GM18870 (cell line): Measurements from ENCODE around the gene VSX1.

Source experiments
- ATAC-seq: cut with Tn5 transposase; IDR thresholded peaks from one replicate; pipeline ENCODE4 v1.9.1; 2021; ENCODE audit warnings: moderate library complexity; ENCODE audit not compliant: unreplicated experiment

VSX1 gene

DNA sequence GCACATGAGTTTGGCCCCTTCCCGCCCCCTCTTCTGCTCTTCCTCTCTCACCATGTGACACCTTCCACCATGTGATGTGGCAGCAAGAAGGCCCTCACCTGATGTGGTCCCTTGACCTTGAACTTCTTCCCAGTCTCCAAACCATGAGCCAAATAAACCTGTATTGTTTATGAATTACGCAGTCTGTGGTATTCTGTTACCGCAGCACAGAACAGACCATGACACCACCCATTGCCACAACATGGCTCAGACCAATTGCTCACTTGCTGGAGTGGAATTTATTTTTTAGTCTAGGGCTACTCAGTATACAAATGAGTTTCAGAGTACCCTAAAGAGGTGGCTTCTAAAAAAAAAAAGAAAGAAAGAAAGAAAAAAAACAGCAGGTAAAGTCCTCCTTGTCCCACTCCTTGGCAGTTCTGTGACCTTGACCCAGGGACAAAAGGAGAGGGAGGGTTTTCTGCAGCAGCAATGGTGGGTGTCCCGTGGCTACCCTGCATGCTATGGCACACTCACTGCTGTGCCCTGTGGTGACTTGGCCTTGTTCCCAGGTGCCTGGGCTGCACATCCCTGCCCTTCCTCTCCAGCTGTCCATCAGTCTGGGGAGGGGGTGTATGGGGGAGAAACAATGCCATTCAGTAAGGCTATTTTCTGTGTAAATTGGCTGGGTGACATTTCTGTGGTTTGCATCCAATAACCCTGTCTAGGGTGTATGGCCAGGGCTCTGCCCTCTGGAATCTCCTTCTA is 5.4 kb upstream of the VSX1 start:
- no peak for ATAC-seq

DNA sequence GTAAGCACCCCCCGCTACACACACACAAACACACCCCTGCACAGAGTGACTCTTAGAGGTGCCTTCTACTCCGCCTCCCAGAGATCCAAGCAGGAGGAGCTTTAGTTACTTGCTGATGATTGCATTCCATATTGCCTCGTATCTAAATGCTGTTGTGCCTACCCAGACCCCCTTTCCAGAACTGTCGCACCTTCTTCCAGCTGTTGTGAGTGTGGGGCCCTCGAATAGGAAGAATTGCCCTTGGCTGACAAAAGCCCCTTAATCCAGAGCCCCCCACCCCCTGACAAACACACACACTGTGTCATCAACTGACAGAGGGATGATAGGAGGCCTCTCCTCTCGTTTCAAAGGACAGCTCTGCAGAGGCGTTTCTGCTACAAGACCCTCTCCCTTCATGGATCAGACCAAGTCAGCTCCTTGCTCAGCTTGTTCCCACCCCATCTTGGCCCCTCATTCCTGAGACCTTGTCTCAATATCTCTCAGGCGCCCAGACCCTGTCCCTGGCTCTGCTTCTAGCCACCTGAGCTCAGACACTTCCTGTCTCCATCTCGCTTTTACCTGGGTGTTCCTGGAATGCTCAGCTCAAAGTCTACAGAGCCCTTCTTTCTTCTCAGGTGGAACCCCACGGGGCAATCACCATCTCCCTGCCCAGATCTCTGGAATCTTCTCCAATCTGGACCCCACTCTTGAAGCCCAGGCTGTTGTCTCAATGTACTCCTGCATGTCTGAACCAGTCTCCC is 4.0 kb upstream of the VSX1 start:
- no peak for ATAC-seq

DNA sequence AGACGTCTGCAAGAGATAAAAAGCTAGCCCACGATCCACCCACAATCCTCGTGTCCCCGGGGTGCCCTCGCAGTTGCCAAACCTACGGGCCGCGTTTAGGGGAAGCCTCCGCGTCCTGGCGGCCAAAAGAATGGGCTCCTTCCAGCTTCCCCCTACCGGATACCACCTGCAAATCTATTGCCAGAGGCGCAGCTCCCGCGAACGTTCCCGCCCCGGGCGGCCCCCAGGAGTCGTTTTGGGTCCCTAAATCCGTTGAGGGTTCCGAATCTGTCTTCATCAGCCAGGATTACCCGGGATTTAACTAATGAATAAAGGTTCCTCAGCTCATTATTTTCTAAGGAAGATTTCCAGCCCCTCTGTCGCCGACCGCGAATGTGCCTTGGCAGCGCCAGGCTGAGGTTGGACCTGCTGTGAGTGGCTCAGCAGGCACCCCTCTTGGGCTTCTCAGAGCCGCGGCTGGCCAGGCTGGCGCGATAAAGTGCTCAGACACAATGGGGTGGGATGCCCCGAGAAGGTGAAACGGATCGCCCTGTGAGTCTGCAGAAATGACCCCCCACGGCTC is 2.8 kb upstream of the VSX1 start:
- no peak for ATAC-seq

DNA sequence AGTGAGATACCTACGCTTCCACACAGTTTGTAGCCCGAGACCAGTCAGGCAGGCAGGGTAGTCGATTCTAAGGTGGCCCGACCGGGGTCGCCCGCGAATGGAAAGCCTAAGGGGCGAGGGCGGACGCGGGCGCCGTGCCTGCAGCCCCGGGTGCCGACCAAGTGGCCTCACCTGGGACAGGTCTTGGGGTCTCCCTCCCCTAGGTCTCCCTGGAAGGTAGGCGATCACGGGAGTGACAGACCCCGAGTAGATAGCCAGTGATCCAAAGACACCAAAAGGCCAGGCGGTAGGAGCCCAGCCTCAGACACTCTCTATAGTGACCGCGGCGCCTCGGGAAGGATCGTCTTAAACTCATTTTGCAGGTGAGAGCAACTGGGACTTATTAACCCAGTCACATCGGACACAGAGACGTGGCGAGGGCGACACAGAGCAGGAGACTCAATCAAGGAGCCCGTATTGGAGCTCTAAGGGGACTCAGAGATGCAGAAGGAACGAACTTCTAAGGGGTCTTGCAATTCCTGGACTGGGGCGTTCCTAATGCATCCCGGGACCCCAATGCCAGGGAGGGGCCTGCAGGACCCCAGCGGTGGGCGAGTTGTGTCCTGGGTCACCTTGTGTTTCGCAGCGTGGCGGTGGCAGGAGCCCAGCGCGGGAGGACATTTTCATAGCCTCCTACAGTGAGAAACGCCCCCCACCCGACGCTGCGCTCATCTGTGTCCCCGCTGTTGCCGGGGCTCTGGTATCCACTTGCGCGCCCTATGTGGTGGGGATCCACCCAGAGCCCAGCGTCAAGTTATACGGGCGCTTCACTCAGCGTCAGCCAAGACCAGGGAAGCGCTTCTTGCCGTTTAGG is 2.1 kb upstream of the VSX1 start:
- ATAC-seq: no peak

DNA sequence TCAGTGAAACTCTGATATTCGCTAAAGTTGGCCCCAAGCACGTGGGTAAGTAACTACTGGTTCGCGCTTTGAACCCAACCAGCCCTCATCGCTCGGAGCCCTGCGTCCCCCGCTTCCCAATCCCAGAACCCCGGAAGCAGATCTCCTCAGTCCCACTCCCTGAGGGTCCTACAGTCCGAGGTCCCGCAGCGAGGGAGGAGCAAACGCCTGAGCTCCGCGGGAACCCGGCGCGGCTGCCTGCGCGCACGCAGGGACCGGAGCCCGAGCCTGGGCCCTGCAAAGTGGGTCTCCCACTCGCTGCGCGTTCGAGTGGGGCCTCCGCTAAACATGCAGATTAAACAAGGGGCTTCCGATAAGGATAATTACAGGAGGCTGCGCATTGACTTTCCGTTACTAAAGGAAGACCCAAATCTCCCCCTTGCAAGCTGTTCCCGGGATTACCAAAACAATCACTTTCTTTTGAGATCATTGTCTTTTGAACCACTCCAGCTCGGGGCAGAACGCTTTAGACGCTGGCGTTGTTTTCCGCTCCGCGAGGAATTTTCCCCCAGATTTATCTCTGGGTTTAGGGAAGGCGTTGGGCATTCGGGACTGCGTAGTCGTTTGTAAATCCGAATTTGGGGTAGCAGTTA is 1.3 kb upstream of the VSX1 start:
- no peak for ATAC-seq

GRCh38 chr20:25082498-25082873 is 545 bp upstream of the VSX1 start:
- no peak for ATAC-seq

- no peak for ATAC-seq
Observed at GRCh38 chr20:25081065-25081729, 744 bp downstream of the VSX1 start.

GRCh38 chr20:25079171-25079570 is 2.8 kb downstream of the VSX1 start:
- no peak for ATAC-seq

GRCh38 chr20:25078662-25079061 is 3.3 kb downstream of the VSX1 start:
- no peak for ATAC-seq

DNA sequence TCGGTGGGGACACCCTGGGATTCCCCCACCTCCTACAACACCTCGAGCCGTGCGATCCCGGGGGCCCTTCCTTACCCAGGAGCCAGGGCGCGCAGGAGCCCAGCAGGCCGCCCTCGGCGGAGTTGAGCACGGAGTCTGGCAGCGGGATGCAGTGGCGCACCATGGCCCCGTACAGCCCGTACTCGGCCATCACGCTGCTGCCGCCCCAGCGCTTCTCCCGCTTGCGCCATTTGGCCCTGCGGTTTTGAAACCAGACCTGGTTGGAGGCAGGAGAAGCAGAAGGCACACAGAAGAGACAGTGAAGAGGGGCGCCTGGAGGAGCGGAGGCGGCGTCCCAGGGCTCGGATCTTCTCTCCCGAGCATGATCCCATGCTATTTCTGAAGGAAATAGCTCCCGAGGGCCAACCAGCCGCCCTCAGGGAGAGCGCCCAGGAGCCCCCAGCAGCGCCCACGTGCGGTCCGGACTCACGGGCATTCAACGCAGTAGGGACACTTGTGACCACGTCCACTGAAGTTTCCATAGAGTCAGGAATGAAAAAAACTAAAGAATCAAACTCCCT is 4.3 kb downstream of the VSX1 start:
- no peak for ATAC-seq

- no peak for ATAC-seq
Observed at GRCh38 chr20:25076731-25077609, 5.0 kb downstream of the VSX1 start.

GRCh38 chr20:25076201-25076600 is 5.7 kb downstream of the VSX1 start:
- no peak for ATAC-seq

DNA sequence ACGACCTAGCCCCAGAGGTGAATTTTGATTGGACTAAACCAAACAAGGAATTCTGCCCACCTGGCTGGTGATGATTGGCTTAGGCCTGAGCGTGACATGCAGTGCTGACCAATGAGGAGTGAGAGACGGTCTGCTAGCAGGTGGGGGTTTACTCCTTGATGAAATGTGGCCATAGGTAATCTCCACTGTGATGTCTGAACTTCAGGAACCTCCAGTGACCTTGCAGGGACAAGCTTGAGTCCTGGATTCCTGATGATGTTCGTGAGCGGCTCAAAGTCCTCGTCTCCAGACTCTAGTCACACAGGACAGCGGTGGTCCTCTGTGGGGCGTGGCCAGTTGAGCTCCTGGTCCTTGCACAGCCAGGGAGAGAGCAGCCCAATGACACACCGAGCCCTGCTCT is 8.4 kb downstream of the VSX1 start:
- ATAC-seq: no peak

GRCh38 chr20:25072226-25072811 is 9.6 kb downstream of the VSX1 start:
- no peak for ATAC-seq

GRCh38 chr20:25071734-25072133 is 10.2 kb downstream of the VSX1 start:
- no peak for ATAC-seq

- ATAC-seq: no peak
Observed at GRCh38 chr20:25070821-25071473, 11.0 kb downstream of the VSX1 start.

- ATAC-seq: no peak
Observed at GRCh38 chr20:25067102-25067987, 14.6 kb downstream of the VSX1 start.
